Measurements from ENCODE around the gene PPFIA4. TPM values are rescaled to one million over a fixed set of nuclear protein-coding genes. Genes with fewer than 3 reads are reported as not detected.
A peak's percentile ranks its signal among the peaks of the same experiment; 100 is the strongest.

PPFIA4 gene
- polyA plus RNA-seq, 1 donor (not counting 4 experiments of a cell fraction or from before 2014, with no cell fraction given), result 2.3 TPM

GRCh38 chr1:203126866-203127665 is 100.8 kb downstream of the PPFIA4 start:
- no peak for FAIRE-seq
- no peaks in the 10 kb centered on the region for H3K9me3 ChIP-seq (ENCODE audit: control insufficient read depth, low read depth, low read length)
- peaks cover 5% of the 10 kb centered on the region for H3K4me1 ChIP-seq (ENCODE audit: control insufficient read depth, extremely low read depth, insufficient read depth, low read length)
- H3K9ac ChIP-seq (ENCODE audit: control insufficient read depth, extremely low read depth, insufficient read depth, low read length), result no peak overlapping the region
- no peaks in the 10 kb centered on the region for H3K36me3 ChIP-seq (ENCODE audit: control insufficient read depth in 2 of 2, extremely low read depth in 1 of 2, insufficient read depth in 2 of 2, low read length in 2 of 2)
- H4K20me1 ChIP-seq (ENCODE audit: control insufficient read depth, extremely low read depth, insufficient read depth, low read length), result no peaks in the 10 kb centered on the region
- dilution Hi-C loops (cut with MboI; ENCODE audit: extremely low pct_ligation_motif_present, low sequenced_read_pairs), result no loop called here
- no peak overlapping the region for H3K27ac ChIP-seq (ENCODE audit: control insufficient read depth, insufficient read depth, low read length)
- no peaks in the 10 kb centered on the region for H3K9me1 ChIP-seq (ENCODE audit: control insufficient read depth, extremely low read depth, insufficient read depth, low read length)
- no peak for TF ChIP-seq EZH2 (IDR thresholded peaks at IDR 0.05; ENCODE audit: low read length)
- no peak for TF ChIP-seq CTCF (optimal IDR thresholded peaks at IDR 0.05 in 1 of 3, IDR thresholded peaks at IDR 0.05 in 1 of 3, conservative IDR thresholded peaks at IDR 0.05 in 1 of 3; ENCODE audit: extremely low read depth in 1 of 3, insufficient read depth in 2 of 3, low read length in 3 of 3)
- H3K4me2 ChIP-seq (ENCODE audit: control insufficient read depth, extremely low read depth, insufficient read depth, low read depth, low read length), result peak overlapping the region; percentile 74
- no peaks in the 10 kb centered on the region for H3K79me2 ChIP-seq (ENCODE audit: control insufficient read depth, insufficient read depth, low read length)
- H2AFZ ChIP-seq (ENCODE audit: control insufficient read depth, low read length), result no peak overlapping the region
- no peak for DNase-seq (ENCODE audit: low read depth, low spot score)
- H3K4me3 ChIP-seq (ENCODE audit: control insufficient read depth in 2 of 3, extremely low read depth in 1 of 3, insufficient read depth in 2 of 3, low read depth in 1 of 3, low read length in 3 of 3), result peak overlapping the region in 1 of 3 experiments; percentile 15
- H3K27me3 ChIP-seq (ENCODE audit: control insufficient read depth, extremely low read depth, insufficient read depth, low read length), result peaks cover 59% of the 10 kb centered on the region

GRCh38 chr1:203127666-203128430 is 101.6 kb downstream of the PPFIA4 start, which contains the start of gene ADORA1:
Gene ADORA1 (plus strand): TSS chr1:203127726. CDS start chr1:203128842, 1,116 bp downstream.
- H3K27ac ChIP-seq (ENCODE audit: control insufficient read depth, insufficient read depth, low read length), result no peak within 1 kb of the TSS
- no peaks in the 10 kb centered on the region for H3K9me1 ChIP-seq (ENCODE audit: control insufficient read depth, extremely low read depth, insufficient read depth, low read length)
- H3K27me3 ChIP-seq (ENCODE audit: control insufficient read depth, extremely low read depth, insufficient read depth, low read length), result peaks cover 56% of the 10 kb centered on the region
- peak within 1 kb of the TSS; percentile 74 for H3K4me2 ChIP-seq (ENCODE audit: control insufficient read depth, extremely low read depth, insufficient read depth, low read depth, low read length)
- no peaks in the 10 kb centered on the region for H4K20me1 ChIP-seq (ENCODE audit: control insufficient read depth, extremely low read depth, insufficient read depth, low read length)
- TF ChIP-seq EZH2 (IDR thresholded peaks at IDR 0.05; ENCODE audit: low read length) (peak; percentile 64), CTCF (optimal IDR thresholded peaks at IDR 0.05 in 1 of 3, IDR thresholded peaks at IDR 0.05 in 1 of 3, conservative IDR thresholded peaks at IDR 0.05 in 1 of 3; ENCODE audit: extremely low read depth in 1 of 3, insufficient read depth in 2 of 3, low read length in 3 of 3) (no peak)
- peak within 1 kb of the TSS; percentile 66 for H2AFZ ChIP-seq (ENCODE audit: control insufficient read depth, low read length)
- DNase-seq (ENCODE audit: low read depth, low spot score) (no peak), FAIRE-seq (no peak)
- H3K79me2 ChIP-seq (ENCODE audit: control insufficient read depth, insufficient read depth, low read length), result no peaks in the 10 kb centered on the region
- dilution Hi-C loops (cut with MboI; ENCODE audit: extremely low pct_ligation_motif_present, low sequenced_read_pairs), result no loop called here
- peaks cover 5% of the 10 kb centered on the region for H3K4me1 ChIP-seq (ENCODE audit: control insufficient read depth, extremely low read depth, insufficient read depth, low read length)
- H3K4me3 ChIP-seq (ENCODE audit: control insufficient read depth in 2 of 3, extremely low read depth in 1 of 3, insufficient read depth in 2 of 3, low read depth in 1 of 3, low read length in 3 of 3), result peak within 1 kb of the TSS; percentile 15 to 49 (median 18)
- H3K9ac ChIP-seq (ENCODE audit: control insufficient read depth, extremely low read depth, insufficient read depth, low read length), result peak within 1 kb of the TSS; percentile 4
- no peaks in the 10 kb centered on the region for H3K36me3 ChIP-seq (ENCODE audit: control insufficient read depth in 2 of 2, extremely low read depth in 1 of 2, insufficient read depth in 2 of 2, low read length in 2 of 2)
- no peaks in the 10 kb centered on the region for H3K9me3 ChIP-seq (ENCODE audit: control insufficient read depth, low read depth, low read length)
